ENCODE data around the gene SNX24. TPM values are rescaled to one million over a fixed set of nuclear protein-coding genes. Genes with fewer than 3 reads are reported as not detected.
"Not testable (repeated sequence)": the region's sequence is repeated elsewhere in the genome, so short reads cannot be mapped to it uniquely, and the experiment has no call there.

The SNX24 gene
- total RNA-seq, 1 donor from 2014 or later: 40.9 TPM

DNA sequence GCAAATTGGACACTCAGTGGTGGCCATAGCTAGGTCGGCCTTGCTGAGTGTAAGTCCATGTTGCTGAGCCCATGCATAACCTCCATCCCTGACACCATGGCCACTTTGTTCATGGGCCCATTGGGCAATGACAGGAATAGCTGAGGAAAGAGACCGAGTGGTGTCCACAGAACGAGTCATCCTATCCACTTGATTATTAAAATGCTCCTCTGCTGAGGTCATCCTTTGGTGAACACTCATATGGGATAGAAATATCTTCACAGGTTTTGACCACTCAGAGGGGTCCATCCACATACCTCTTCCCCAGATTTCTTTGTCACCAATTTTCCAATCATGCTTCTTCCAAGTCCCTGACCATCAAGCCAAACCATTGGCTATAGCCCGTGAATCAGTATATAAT is 127.5 kb downstream of the SNX24 start:
- H3K4me3 Mint-ChIP-seq: no peak overlapping the region
- TF ChIP-seq, protein P1, sequence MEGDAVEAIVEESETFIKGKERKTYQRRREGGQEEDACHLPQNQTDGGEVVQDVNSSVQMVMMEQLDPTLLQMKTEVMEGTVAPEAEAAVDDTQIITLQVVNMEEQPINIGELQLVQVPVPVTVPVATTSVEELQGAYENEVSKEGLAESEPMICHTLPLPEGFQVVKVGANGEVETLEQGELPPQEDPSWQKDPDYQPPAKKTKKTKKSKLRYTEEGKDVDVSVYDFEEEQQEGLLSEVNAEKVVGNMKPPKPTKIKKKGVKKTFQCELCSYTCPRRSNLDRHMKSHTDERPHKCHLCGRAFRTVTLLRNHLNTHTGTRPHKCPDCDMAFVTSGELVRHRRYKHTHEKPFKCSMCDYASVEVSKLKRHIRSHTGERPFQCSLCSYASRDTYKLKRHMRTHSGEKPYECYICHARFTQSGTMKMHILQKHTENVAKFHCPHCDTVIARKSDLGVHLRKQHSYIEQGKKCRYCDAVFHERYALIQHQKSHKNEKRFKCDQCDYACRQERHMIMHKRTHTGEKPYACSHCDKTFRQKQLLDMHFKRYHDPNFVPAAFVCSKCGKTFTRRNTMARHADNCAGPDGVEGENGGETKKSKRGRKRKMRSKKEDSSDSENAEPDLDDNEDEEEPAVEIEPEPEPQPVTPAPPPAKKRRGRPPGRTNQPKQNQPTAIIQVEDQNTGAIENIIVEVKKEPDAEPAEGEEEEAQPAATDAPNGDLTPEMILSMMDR (IDR thresholded peaks at IDR 0.05; ENCODE audit: unreplicated experiment): no peak
- peaks cover 5% of the 10 kb centered on the region for H3K4me1 Mint-ChIP-seq
- H3K36me3 Mint-ChIP-seq: peaks cover 32% of the 10 kb centered on the region
- no peak overlapping the region for H3K27ac Mint-ChIP-seq
- H3K9me3 Mint-ChIP-seq: peaks cover 4% of the 10 kb centered on the region
- no peak for DNase-seq (ENCODE audit: low spot score in 2 of 2, unreplicated experiment in 2 of 2)
- no peaks in the 10 kb centered on the region for H3K27me3 Mint-ChIP-seq (ENCODE audit: low read depth)

DNA sequence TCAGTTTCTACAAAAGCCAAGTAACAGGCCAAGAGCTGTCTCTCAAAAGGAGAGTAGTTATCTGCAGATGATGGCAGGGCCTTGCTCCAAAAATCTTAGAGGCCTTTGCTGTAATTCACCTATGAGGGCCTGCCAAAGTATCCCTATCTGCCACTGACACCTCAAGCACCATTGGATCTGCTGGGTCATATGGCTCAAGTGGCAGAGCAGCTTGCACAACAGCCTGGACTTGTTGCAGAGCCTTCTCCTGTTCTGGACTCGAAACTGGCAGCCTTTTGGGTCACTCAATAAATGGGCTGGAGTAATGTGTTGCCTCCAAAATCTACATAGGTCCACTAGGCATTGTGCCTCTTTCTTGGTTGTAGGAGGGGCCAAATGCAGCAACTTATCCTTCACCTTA is 128.3 kb downstream of the SNX24 start:
- H3K9me3 Mint-ChIP-seq; H3K4me3 Mint-ChIP-seq; H3K4me1 Mint-ChIP-seq; DNase-seq (ENCODE audit: low spot score in 2 of 2, unreplicated experiment in 2 of 2); H3K27me3 Mint-ChIP-seq (ENCODE audit: low read depth); H3K27ac Mint-ChIP-seq: not testable (repeated sequence)
- peaks cover 32% of the 10 kb centered on the region for H3K36me3 Mint-ChIP-seq

DNA sequence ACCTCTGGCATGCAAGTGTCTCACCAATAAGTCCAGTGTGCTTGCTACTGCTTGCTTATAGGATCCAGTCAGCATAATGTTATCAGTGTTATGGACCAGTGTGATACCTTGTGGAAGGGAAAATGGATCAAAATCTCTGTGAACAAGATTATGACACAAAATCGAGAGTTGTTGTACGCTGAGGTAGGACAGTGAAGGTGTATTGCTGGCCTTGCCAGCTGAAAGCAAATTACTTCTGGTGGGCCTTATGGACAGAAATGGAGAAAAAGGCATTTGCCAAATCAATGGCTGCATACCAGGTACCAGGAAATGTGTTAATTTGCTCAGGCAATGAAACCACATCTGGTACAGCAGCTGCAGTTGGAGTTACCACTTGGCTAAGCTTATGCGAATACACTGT is 128.8 kb downstream of the SNX24 start:
- not testable (repeated sequence) for DNase-seq (ENCODE audit: low spot score in 2 of 2, unreplicated experiment in 2 of 2); H3K27ac Mint-ChIP-seq; H3K27me3 Mint-ChIP-seq (ENCODE audit: low read depth); H3K4me3 Mint-ChIP-seq; H3K9me3 Mint-ChIP-seq; H3K4me1 Mint-ChIP-seq
- H3K36me3 Mint-ChIP-seq: peaks cover 32% of the 10 kb centered on the region

DNA sequence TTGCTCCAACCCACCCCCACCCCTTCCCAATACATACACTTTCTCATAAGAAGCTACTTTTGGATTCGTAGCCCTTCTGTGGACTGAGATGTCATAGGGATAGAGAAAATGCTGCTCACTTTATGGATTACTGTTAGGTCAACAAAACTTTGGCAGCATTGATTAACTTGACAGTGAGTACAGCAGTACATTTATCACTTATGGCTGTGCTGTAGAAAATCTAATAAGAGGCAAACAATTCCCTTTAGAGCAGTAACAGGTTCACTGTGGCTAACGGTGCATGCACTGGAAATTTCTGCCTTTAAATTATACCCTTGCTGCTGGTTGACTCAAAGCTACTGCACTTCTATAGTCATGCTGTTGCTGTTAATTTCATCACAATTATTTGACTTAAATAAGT is 131.9 kb downstream of the SNX24 start:
- peaks cover 17% of the 10 kb centered on the region for H3K36me3 Mint-ChIP-seq
- TF ChIP-seq, protein P1 (IDR thresholded peaks at IDR 0.05; ENCODE audit: unreplicated experiment): no peak
- H3K27me3 Mint-ChIP-seq (ENCODE audit: low read depth): no peaks in the 10 kb centered on the region
- no peak overlapping the region for H3K27ac Mint-ChIP-seq
- peaks cover 4% of the 10 kb centered on the region for H3K9me3 Mint-ChIP-seq
- no peaks in the 10 kb centered on the region for H3K4me1 Mint-ChIP-seq
- DNase-seq (ENCODE audit: low spot score in 2 of 2, unreplicated experiment in 2 of 2): no peak
- H3K4me3 Mint-ChIP-seq: no peak overlapping the region

DNA sequence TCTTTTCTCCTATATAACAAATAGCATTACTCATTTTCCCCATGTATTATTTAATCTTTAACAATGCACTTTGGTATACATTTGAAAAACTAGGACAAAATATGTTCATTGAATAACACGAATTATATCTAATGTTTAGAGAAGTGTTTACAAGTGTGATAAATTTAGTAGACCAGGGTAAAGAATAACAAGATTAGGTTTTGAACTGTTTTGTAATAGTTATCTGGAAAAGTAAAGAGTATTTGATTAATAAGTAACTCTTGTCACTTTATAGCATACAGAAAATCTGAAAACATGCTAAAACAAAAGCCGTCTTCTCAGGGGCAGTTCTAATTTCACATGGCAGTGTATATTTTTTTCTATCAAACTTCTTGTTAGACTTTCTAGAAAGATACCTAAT is 132.7 kb downstream of the SNX24 start:
- Mint-ChIP-seq H3K27me3 (ENCODE audit: low read depth) (no peaks in the 10 kb centered on the region), H3K27ac (no peak overlapping the region), H3K9me3 (peaks cover 4% of the 10 kb centered on the region), H3K36me3 (peaks cover 15% of the 10 kb centered on the region), H3K4me3 (no peak overlapping the region), H3K4me1 (no peaks in the 10 kb centered on the region)
- no peak for DNase-seq (ENCODE audit: low spot score in 2 of 2, unreplicated experiment in 2 of 2)
- TF ChIP-seq, protein P1 (IDR thresholded peaks at IDR 0.05; ENCODE audit: unreplicated experiment): no peak

DNA sequence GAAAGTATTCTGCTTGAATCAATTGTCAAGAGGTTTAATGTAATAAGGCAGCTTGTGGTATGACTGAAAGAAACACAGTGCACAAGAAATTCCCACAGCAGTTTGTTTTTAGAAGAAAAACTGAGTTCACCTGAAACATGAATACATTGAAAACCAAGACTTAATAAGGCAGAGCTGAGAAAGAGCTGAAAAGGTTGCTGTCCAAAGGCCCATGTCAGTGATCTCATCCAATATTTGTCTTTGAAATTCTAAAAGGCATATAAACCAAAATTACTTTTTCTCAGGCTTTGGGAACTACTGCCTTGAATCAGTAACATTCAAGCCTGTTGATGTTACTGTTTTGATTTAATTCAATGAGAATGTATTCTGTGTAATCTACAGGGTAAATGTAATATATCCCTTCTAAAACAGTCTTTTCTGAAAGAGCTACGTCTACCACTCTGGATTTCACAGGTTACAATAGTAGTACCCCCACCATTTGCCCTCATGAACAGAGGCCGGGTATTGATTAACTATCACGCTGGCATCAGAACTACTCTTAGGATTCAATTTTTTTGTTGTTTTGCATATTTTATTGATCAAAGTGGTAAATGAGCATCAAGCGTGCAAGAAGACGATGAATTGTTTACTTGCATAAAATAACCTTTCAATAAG is 133.4 kb downstream of the SNX24 start:
- peaks cover 4% of the 10 kb centered on the region for H3K9me3 Mint-ChIP-seq
- no peak overlapping the region for H3K4me3 Mint-ChIP-seq
- TF ChIP-seq, protein P1 (IDR thresholded peaks at IDR 0.05; ENCODE audit: unreplicated experiment): no peak

DNA sequence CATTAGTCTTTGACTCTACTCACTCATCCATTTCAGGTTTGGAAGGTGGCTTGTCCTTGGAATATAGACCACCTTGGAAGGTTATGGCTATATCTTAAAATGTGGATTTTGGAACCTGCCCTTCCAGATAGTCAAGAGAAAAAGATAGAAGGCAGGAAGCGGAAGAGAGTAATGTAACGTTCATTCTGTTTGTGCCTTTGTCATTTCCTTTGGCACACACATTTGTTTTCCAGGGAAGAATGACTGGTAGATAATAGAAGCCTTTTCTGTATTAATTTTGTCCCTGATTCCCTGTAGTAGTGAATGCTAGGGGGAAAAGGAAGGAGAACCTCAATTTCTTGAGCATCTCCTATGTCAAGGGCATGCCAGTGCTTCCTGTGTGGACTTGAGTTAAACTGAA is 136.4 kb downstream of the SNX24 start:
- TF ChIP-seq, protein P1 (IDR thresholded peaks at IDR 0.05; ENCODE audit: unreplicated experiment): no peak
- Mint-ChIP-seq H3K4me3 (no peak overlapping the region), H3K36me3 (peaks cover 4% of the 10 kb centered on the region), H3K4me1 (no peaks in the 10 kb centered on the region), H3K27ac (no peak overlapping the region), H3K9me3 (no peaks in the 10 kb centered on the region), H3K27me3 (ENCODE audit: low read depth) (no peaks in the 10 kb centered on the region)
- DNase-seq (ENCODE audit: low spot score in 2 of 2, unreplicated experiment in 2 of 2): no peak

More for the DNA sequence above, 133.4 kb downstream of the SNX24 start:
- Mint-ChIP-seq H3K27me3 (ENCODE audit: low read depth) (no peaks in the 10 kb centered on the region), H3K4me1 (no peaks in the 10 kb centered on the region), H3K27ac (no peak overlapping the region), H3K36me3 (peaks cover 10% of the 10 kb centered on the region)
- DNase-seq (ENCODE audit: low spot score in 2 of 2, unreplicated experiment in 2 of 2): no peak
